Keratinocyte (primary cell): ENCODE measurements around the gene APOA4. TPM values are rescaled to one million over a fixed set of nuclear protein-coding genes. Genes with fewer than 3 reads are reported as not detected.

ENCODE experiments used
- DNase-seq: peaks from one replicate; pipeline ENCODE4 v3.0.0-alpha.2; 2011; ENCODE audit warnings: low read depth, missing footprints, low spot score
- FAIRE-seq: peaks from 2 replicates; lab custom pipeline; 2011; peaks lifted over from hg19 to GRCh38; lab: Jason Lieb, UNC
- H2AFZ ChIP-seq: 2 replicates; pipeline ENCODE4 v1.6.0; 2012; ENCODE audit warnings: low read length, control low read depth, inconsistent platforms; ENCODE audit not compliant: control insufficient read depth
- H3K27ac ChIP-seq: 2 replicates; pipeline ENCODE4 v1.5.1; 2011; ENCODE audit warnings: low read length; ENCODE audit not compliant: control insufficient read depth, insufficient read depth
- H3K27me3 ChIP-seq: 3 replicates; pipeline ENCODE4 v1.6.0; 2011; ENCODE audit warnings: low read length; ENCODE audit not compliant: control insufficient read depth, insufficient read depth; ENCODE audit errors: extremely low read depth
- H3K36me3 ChIP-seq, 2 experiments: 2 replicates in 1 of 2; 3 replicates in 1 of 2; pipeline ENCODE4 v1.5.1; 2011; ENCODE audit warnings: low read length in 2 of 2, mild to moderate bottlenecking in 1 of 2; ENCODE audit not compliant: control insufficient read depth in 2 of 2, insufficient read depth in 2 of 2; ENCODE audit errors: extremely low read depth in 1 of 2
- H3K4me1 ChIP-seq: 3 replicates; pipeline ENCODE4 v1.5.1; 2011; ENCODE audit warnings: low read length; ENCODE audit not compliant: control insufficient read depth, insufficient read depth; ENCODE audit errors: extremely low read depth
- H3K4me2 ChIP-seq: 3 replicates; pipeline ENCODE4 v1.6.0; 2011; ENCODE audit warnings: low read depth, low read length; ENCODE audit not compliant: control insufficient read depth, insufficient read depth; ENCODE audit errors: extremely low read depth
- H3K4me3 ChIP-seq, 3 experiments: fragments of 200-600 bp in 1 of 3; sonication (generic) in 1 of 3; 2 replicates in 2 of 3; 3 replicates in 1 of 3; pipeline ENCODE4 v1.5.1; 2011 to 2016; ENCODE audit warnings: low read length in 3 of 3, mild to moderate bottlenecking in 3 of 3, control low read depth in 2 of 3, inconsistent platforms in 1 of 3, low read depth in 1 of 3, mixed read lengths in 1 of 3, mixed run types in 1 of 3, moderate library complexity in 1 of 3; ENCODE audit not compliant: control insufficient read depth in 2 of 3, insufficient read depth in 2 of 3; ENCODE audit errors: extremely low read depth in 1 of 3
- H3K79me2 ChIP-seq: 2 replicates; pipeline ENCODE4 v1.6.0; 2012; ENCODE audit warnings: low read length; ENCODE audit not compliant: control insufficient read depth, insufficient read depth
- H3K9ac ChIP-seq: 3 replicates; pipeline ENCODE4 v1.6.0; 2011; ENCODE audit warnings: low read length; ENCODE audit not compliant: control insufficient read depth, insufficient read depth; ENCODE audit errors: extremely low read depth
- H3K9me1 ChIP-seq: 3 replicates; pipeline ENCODE4 v1.6.0; 2011; ENCODE audit warnings: low read length; ENCODE audit not compliant: control insufficient read depth, insufficient read depth; ENCODE audit errors: extremely low read depth
- H3K9me3 ChIP-seq: 2 replicates; pipeline ENCODE4 v1.5.1; 2012; ENCODE audit warnings: low read depth, low read length; ENCODE audit not compliant: control insufficient read depth
- H4K20me1 ChIP-seq: 3 replicates; pipeline ENCODE4 v1.6.0; 2011; ENCODE audit warnings: low read length; ENCODE audit not compliant: control insufficient read depth, insufficient read depth; ENCODE audit errors: extremely low read depth
- EZH2 ChIP-seq: IDR thresholded peaks from one replicate; pipeline ENCODE4 v1.6.1; 2012; ENCODE audit warnings: inconsistent platforms, mild to moderate bottlenecking, low read length, moderate library complexity
- dilution Hi-C: fragments of 300-500 bp; cut with MboI; formaldehyde crosslinking; loops from one replicate; pipeline ENCODE4 v1.7.0; 2020; ENCODE audit warnings: low sequenced_read_pairs; ENCODE audit not compliant: extremely low pct_ligation_motif_present
- polyA plus RNA-seq, 5 experiments: library from polyadenylated mRNA; depleted of rRNA in 3 of 5; stranded (reverse) in 3 of 5; stranded (forward) in 1 of 5; unstranded in 1 of 5; fragments of >200 nt; gene quantifications; 1 replicate in 1 of 5; 2 replicates in 3 of 5; 3 replicates in 1 of 5; pipeline versions ENCODE4 v1.2.1 to v1.2.3, GENCODE V29; 2011 to 2012; ENCODE audit warnings: missing spikeins in 2 of 5, low read depth in 1 of 5, low replicate concordance in 1 of 5
- TF ChIP-seq, protein P1 (sequence below), 3 experiments: IDR thresholded peaks in 1 of 3; conservative IDR thresholded peaks in 1 of 3; optimal IDR thresholded peaks in 1 of 3; 2 replicates in 2 of 3; 3 replicates in 1 of 3; pipeline versions ENCODE3 to v1.5.1; 2011; ENCODE audit warnings: low read length in 3 of 3, mild to moderate bottlenecking in 3 of 3, moderate library complexity in 2 of 3, control low read depth in 1 of 3, inconsistent platforms in 1 of 3; ENCODE audit not compliant: insufficient read depth in 2 of 3; ENCODE audit errors: extremely low read depth in 1 of 3

Gene APOA4
- polyA plus RNA-seq, 1 donor (not counting 4 experiments of a cell fraction or from before 2014, with no cell fraction given) = not detected

DNA sequence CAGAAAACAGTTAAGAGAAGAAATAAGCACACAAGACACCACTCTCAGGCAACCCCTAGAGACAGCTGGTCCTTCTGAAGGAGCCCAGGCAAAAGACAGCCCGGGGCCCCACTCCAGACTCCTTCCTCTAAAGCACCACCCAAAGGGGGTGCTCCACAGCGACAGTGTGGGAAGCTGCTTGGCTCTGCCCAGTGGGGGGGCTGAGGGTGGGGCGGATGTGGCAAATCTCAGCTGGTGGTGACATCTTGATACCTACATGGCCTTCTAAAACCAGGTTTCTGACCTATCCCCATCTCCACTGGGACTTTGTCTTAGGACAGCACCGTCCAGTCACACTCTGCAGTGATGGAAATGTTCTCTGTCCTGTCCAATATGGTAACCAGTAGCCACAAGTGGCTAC, 24.5 kb upstream of the APOA4 start:
- TF ChIP-seq, protein P1, sequence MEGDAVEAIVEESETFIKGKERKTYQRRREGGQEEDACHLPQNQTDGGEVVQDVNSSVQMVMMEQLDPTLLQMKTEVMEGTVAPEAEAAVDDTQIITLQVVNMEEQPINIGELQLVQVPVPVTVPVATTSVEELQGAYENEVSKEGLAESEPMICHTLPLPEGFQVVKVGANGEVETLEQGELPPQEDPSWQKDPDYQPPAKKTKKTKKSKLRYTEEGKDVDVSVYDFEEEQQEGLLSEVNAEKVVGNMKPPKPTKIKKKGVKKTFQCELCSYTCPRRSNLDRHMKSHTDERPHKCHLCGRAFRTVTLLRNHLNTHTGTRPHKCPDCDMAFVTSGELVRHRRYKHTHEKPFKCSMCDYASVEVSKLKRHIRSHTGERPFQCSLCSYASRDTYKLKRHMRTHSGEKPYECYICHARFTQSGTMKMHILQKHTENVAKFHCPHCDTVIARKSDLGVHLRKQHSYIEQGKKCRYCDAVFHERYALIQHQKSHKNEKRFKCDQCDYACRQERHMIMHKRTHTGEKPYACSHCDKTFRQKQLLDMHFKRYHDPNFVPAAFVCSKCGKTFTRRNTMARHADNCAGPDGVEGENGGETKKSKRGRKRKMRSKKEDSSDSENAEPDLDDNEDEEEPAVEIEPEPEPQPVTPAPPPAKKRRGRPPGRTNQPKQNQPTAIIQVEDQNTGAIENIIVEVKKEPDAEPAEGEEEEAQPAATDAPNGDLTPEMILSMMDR (optimal IDR thresholded peaks at IDR 0.05 in 1 of 3, IDR thresholded peaks at IDR 0.05 in 1 of 3, conservative IDR thresholded peaks at IDR 0.05 in 1 of 3; ENCODE audit: extremely low read depth in 1 of 3, insufficient read depth in 2 of 3, low read length in 3 of 3) = no peak
- TF ChIP-seq EZH2 = no peak
- Histone ChIP-seq H3K4me2 (no peak overlapping the region), H3K79me2 (no peaks in the 10 kb centered on the region), H3K4me3 (no peak overlapping the region), H2AFZ (no peak overlapping the region), H3K27me3 (no peaks in the 10 kb centered on the region), H3K27ac (no peak overlapping the region), H3K9me1 (peaks cover 2% of the 10 kb centered on the region), H3K9me3 (no peaks in the 10 kb centered on the region), H3K9ac (no peak overlapping the region), H4K20me1 (no peaks in the 10 kb centered on the region), H3K4me1 (peaks cover 11% of the 10 kb centered on the region), H3K36me3 (peaks cover 27 to 32% of the 10 kb centered on the region in 2 experiments)
- dilution Hi-C loops = no loop called here
- no peak for DNase-seq
- FAIRE-seq = no peak

DNA sequence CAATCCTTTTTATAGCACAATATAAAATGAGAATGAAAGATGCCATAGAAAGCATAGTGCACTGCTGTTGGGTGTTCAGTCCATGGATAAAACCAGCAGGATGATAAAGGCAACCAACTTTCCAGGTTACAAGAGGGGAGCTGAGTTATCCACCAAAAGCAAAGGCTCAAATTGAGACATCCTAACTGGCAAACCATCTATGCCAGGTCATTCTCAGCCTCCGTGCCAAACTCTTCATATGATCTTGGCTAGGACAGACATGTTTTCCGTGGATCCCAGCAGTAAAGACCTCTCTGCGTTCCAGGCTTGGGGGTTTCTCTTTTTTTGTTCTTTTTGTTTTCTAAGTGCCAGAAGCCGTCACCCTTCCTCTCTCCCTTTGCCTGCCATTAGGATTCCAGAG, 21.6 kb upstream of the APOA4 start:
- dilution Hi-C loops = no loop called here
- peaks cover 27 to 32% of the 10 kb centered on the region in 2 experiments for H3K36me3 ChIP-seq
- no peaks in the 10 kb centered on the region for H3K79me2 ChIP-seq
- no peak overlapping the region for H3K4me3 ChIP-seq
- no peaks in the 10 kb centered on the region for H3K4me1 ChIP-seq
- no peak for FAIRE-seq
- H3K27me3 ChIP-seq = no peaks in the 10 kb centered on the region
- DNase-seq = no peak
- no peaks in the 10 kb centered on the region for H4K20me1 ChIP-seq
- no peaks in the 10 kb centered on the region for H3K9me3 ChIP-seq
- H3K4me2 ChIP-seq = no peak overlapping the region
- no peak overlapping the region for H3K9ac ChIP-seq
- no peak overlapping the region for H2AFZ ChIP-seq
- TF ChIP-seq EZH2 = no peak
- TF ChIP-seq, protein P1 (optimal IDR thresholded peaks at IDR 0.05 in 1 of 3, IDR thresholded peaks at IDR 0.05 in 1 of 3, conservative IDR thresholded peaks at IDR 0.05 in 1 of 3; ENCODE audit: extremely low read depth in 1 of 3, insufficient read depth in 2 of 3, low read length in 3 of 3) = no peak
- H3K27ac ChIP-seq = no peak overlapping the region
- no peaks in the 10 kb centered on the region for H3K9me1 ChIP-seq
